Effector memory CD4-positive, alpha-beta T cell (primary cell): Measurements from ENCODE around the gene TP73.
"Not testable (repeated sequence)": the region's sequence is repeated elsewhere in the genome, so short reads cannot be mapped to it uniquely, and the experiment has no call there.

Experiments used
- DNase-seq, 3 donors: peaks; one replicate each; pipeline ENCODE4 v3.0.0-alpha.2; 2020
- H3K27ac ChIP-seq: 2 replicates; pipeline ENCODE4 v1.7.0; 2013; ENCODE audit warnings: mild to moderate bottlenecking, low read length, moderate library complexity; ENCODE audit not compliant: insufficient read depth, poor library complexity, severe bottlenecking
- H3K27me3 ChIP-seq: replicated peaks from 2 replicates; pipeline ENCODE4 v1.7.0; 2013; ENCODE audit warnings: mild to moderate bottlenecking, low read length; ENCODE audit not compliant: insufficient read depth, control insufficient read depth, poor library complexity, severe bottlenecking
- H3K36me3 ChIP-seq: 2 replicates; pipeline ENCODE4 v1.7.0; 2013; ENCODE audit warnings: mild to moderate bottlenecking, low read length, moderate library complexity; ENCODE audit not compliant: control insufficient read depth, insufficient read depth
- H3K4me1 ChIP-seq: 2 replicates; pipeline ENCODE4 v1.7.0; 2013; ENCODE audit warnings: low read length, mild to moderate bottlenecking; ENCODE audit not compliant: control insufficient read depth, insufficient read depth, poor library complexity, severe bottlenecking
- H3K4me3 ChIP-seq: 2 replicates; pipeline ENCODE4 v1.7.0; 2013; ENCODE audit warnings: low read length, low read depth, mild to moderate bottlenecking; ENCODE audit not compliant: insufficient read depth, poor library complexity, severe bottlenecking
- H3K9me3 ChIP-seq: 2 replicates; pipeline ENCODE4 v1.7.0; 2013; ENCODE audit warnings: mild to moderate bottlenecking, low read length, moderate library complexity; ENCODE audit not compliant: control insufficient read depth

The TP73 gene

DNA sequence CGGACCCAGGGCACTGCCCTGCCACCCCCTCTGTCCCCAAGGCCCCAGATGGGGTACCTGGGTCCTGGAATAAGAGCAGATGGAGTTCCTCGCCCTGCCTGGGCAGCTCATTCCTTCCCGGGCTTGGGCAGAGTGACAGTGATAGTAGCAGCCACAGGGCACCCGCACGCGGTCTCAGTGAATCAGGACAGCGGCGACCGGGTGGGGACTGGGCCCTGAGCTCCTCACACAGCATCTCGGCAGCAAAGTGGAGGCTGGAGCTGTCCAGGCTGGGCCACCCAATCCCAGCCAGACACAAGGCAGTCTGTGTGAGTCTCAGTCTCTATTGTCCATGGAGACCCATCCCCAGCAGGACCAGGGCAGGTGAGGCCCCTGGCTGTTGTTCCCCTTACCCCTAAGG, 62.5 kb downstream of the TP73 start:
- Histone ChIP-seq H3K27ac (no peak overlapping the region), H3K9me3 (no peaks in the 10 kb centered on the region), H3K4me3 (no peak overlapping the region), H3K4me1 (peaks cover under 1% of the 10 kb centered on the region), H3K27me3 (no peaks in the 10 kb centered on the region), H3K36me3 (no peaks in the 10 kb centered on the region)
- no peak for DNase-seq

DNA sequence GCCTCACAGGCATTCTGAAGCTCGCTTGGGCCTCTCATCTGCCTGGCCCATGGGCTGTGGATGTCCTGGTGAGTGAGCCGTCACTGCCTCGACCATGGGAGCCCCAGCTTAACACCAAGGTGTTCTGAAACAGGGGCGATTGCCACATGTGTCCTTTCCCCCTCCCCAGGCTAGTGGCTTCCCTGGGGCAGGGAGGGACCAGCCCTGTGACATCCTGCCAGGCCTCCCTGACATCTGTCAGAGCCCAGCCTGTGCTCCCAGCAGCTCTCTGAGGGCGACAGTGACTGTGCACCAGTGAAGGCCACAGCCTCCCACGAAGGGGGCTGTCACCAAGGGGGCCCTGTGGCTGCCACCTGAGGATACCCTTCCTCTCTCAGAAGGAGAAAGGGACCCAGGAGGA, 64.0 kb downstream of the TP73 start:
- H3K27ac ChIP-seq, result no peak overlapping the region
- H3K36me3 ChIP-seq, result no peaks in the 10 kb centered on the region
- no peaks in the 10 kb centered on the region for H3K9me3 ChIP-seq
- H3K4me3 ChIP-seq, result no peak overlapping the region
- peaks cover 4% of the 10 kb centered on the region for H3K4me1 ChIP-seq
- no peaks in the 10 kb centered on the region for H3K27me3 ChIP-seq
- DNase-seq, result no peak

DNA sequence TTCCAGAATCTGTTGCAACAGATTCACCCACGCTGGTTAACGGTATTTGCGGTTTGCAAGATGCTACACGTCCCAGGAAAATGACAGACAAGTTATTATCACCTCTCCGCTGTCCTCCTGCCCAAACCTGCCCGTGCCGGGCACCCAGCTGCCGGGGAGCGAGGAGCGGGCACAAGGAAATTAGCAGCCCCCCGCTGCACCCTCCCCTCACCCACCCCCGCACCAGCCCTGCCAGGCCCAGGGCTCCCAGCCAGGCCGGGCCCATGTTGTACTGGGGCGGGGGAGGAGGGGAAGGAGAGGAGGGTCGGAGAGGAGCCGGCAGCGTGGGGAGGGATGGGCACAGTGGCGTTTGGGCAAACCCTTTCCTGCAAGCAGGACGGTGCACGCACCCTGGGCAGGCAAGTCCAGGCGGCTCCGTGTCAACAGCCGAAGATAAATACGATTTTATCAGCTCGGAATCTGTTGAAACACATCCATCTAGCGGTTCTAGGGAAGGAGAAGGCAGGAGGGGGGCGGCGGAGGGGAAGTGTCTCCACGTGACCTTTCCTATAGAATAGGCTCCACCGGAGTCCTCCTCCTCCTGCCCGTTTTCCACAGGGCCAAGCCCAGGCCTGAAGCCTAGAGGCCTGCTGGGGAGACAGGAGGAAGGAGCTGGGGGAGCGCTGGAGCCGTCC, 64.9 kb downstream of the TP73 start:
- DNase-seq, result no peak
- Histone ChIP-seq H3K4me1 (peaks cover 4% of the 10 kb centered on the region), H3K9me3 (no peaks in the 10 kb centered on the region), H3K4me3 (no peak overlapping the region), H3K36me3 (no peaks in the 10 kb centered on the region), H3K27me3 (no peaks in the 10 kb centered on the region), H3K27ac (no peak overlapping the region)

DNA sequence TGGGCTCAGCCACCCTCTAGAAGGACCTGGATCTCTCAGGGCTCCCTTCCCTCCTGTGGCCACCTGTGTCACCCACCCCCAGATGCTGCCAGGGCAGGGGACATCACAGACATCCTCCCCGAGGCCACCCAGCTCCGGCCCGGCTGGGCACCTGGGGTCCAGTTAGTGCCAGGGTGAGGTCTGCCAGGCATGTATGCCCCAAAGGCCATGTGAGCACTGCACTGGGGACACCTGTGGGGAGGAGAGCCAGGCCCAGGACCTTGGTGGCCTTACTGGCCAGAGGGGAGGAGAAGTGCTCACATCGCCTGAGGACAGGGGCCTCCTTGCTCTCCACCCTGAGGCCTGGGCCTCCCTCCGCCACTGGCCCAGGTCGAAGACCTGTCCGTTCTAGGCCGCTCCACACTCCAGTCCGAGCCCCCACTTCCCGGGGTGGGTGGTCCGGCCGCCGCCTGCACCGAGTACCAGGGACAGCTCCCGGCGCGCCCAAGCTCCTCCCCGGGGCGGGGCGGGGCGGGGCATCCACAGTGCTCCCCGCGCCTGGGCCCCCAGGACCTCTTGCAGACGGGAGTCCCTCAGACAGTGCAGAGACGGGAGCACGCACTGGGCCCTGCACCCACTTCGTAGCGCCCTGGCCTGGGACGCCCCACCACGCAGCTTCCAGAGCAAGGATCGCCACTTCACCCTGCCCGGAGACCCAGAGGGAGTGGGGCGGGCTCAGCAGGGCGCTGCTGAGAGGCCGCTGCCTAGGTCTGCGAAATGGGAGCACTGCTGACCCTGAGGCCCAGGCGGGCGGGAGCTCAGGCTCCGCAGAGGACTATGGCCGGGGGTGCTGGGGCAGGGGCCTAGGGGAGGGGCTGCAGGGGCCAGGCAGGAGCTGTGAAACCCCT, 65.6 kb downstream of the TP73 start:
- Histone ChIP-seq H3K27me3 (no peaks in the 10 kb centered on the region), H3K4me1 (peaks cover 4% of the 10 kb centered on the region), H3K36me3 (no peaks in the 10 kb centered on the region), H3K27ac (no peak overlapping the region), H3K4me3 (no peak overlapping the region), H3K9me3 (no peaks in the 10 kb centered on the region)
- DNase-seq, result no peak

DNA sequence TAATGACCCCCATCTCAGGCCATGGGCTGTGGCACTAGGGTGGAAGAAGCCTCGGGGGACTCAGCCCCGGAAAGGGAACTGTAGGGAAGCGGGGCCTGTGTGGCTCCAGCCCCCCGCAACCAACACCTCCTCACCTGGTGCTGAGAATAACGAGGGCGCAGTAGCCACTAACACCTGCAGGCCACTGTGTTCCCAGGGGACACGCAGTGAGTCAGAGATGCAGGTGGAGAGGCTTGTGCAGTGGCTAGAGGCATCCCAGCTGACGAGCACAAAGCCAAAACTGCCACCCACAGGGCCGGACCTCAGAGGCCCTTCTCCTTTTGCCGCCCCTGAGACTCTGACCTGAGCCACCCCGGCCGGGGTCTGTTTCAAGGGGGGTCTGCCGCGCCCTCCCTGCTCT, 66.4 kb downstream of the TP73 start:
- no peak for DNase-seq
- Histone ChIP-seq H3K4me1 (peaks cover 4% of the 10 kb centered on the region), H3K36me3 (no peaks in the 10 kb centered on the region), H3K4me3 (no peak overlapping the region), H3K9me3 (no peaks in the 10 kb centered on the region), H3K27ac (no peak overlapping the region), H3K27me3 (no peaks in the 10 kb centered on the region)

DNA sequence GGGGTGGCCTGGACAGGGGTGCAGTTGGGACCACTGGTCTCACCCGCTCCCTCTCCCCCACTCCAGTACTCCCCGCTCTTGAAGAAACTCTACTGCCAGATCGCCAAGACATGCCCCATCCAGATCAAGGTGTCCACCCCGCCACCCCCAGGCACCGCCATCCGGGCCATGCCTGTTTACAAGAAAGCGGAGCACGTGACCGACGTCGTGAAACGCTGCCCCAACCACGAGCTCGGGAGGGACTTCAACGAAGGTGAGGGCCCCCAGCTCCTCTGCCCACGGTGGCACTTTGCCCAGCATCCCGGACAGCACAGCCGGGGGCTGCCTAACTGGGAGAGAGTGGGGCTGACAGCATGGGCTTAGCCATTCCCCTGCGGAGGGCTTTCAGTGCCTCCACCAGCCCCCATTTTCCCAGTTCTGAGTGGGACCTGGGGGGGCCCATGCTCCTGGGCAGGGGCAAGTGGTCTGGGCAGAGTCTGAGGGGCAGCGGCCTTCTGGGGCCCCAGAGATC, 69.7 kb downstream of the TP73 start:
- no peaks in the 10 kb centered on the region for H3K9me3 ChIP-seq
- no peak for DNase-seq
- H3K4me3 ChIP-seq, result no peak overlapping the region
- peaks cover 4% of the 10 kb centered on the region for H3K4me1 ChIP-seq
- no peak overlapping the region for H3K27ac ChIP-seq
- no peaks in the 10 kb centered on the region for H3K36me3 ChIP-seq
- no peaks in the 10 kb centered on the region for H3K27me3 ChIP-seq

DNA sequence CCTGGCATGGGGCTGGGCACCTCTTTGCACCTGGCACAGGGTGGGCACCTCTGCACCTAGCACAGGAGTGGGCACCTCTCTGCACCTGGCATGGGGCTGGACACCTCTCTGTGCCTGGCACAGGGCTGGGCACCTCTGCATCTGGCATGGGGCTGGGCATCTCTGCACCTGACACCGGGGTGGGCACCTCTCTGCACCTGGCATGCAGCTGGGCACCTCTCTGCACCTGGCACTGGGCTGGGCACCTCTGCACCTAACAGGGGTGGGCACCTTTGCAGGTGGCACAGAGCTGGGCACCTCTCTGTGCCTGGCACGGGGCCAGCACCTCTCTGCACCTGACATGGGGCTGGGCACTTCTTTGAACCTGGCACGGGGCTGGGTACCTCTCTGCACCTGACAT, 70.5 kb downstream of the TP73 start:
- H3K36me3 ChIP-seq, result no peaks in the 10 kb centered on the region
- no peak overlapping the region for H3K4me3 ChIP-seq
- H3K9me3 ChIP-seq, result no peaks in the 10 kb centered on the region
- H3K27ac ChIP-seq, result no peak overlapping the region
- H3K27me3 ChIP-seq, result no peaks in the 10 kb centered on the region
- peaks cover 4% of the 10 kb centered on the region for H3K4me1 ChIP-seq
- no peak for DNase-seq

DNA sequence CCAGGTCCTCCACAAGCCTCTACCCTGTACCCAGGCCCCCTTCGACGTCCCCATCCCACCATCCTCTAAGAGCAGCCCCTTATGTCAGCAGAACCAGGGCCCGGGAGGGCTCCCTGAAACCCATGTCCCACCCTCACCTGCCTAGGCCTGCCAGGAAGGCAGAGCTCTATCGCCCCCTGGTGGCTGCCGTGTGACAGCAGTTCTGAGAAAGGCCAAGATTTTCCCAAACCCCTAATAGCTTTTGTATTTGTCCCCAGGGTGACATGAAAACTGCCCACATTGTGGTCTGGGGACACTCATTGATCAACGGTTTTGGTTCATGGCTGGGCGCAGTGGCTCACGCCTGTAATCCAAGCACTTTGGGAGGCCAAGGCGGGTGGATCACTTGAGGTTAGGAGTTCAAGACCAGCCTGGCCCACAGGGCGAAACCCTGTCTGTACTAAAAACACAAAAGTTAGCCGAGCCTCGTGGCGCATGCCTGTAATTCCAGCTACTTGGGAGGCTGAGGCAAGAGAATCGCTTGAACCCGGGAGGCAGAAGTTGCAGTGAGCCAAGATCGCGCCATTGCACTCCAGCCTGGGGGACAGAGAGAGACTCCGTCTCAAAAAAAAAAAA, 72.2 kb downstream of the TP73 start:
- H3K36me3 ChIP-seq, H3K27me3 ChIP-seq, H3K27ac ChIP-seq, H3K4me3 ChIP-seq, H3K9me3 ChIP-seq, H3K4me1 ChIP-seq: not testable (repeated sequence)
- peak; percentile 40 to 66 (median 45) for DNase-seq

DNA sequence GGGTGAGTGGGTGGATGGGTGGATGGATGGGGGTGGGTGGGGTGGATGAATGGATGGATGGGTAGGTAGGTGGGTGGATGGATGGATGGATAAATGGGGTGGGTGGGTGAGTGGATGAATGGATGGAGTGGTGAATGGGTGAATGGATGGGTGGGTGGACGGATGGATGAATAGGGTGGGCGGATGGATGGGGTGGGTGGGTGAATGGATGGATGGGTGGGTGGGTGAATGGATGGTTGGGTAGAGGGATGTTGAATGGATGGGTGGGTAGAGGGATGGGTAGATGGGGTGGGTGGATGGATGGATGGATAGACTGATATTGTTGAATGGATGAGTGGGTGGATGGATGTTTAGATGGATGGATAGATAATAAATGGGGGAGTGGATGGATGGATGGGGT, 73.0 kb downstream of the TP73 start:
- H3K4me3 ChIP-seq, result no peak overlapping the region
- H3K27me3 ChIP-seq, result no peaks in the 10 kb centered on the region
- no peak for DNase-seq
- no peaks in the 10 kb centered on the region for H3K36me3 ChIP-seq
- H3K4me1 ChIP-seq, result no peaks in the 10 kb centered on the region
- no peaks in the 10 kb centered on the region for H3K9me3 ChIP-seq
- H3K27ac ChIP-seq, result no peak overlapping the region
